Peyer's patch (tissue), 4 donors: ENCODE results near the gene TRPV4. TPM values are rescaled to one million over a fixed set of nuclear protein-coding genes. Genes with fewer than 3 reads are reported as not detected.

Experiments used
- DNase-seq, 3 donors: peaks; one replicate each; pipeline ENCODE4 v3.0.0-alpha.2; 2017 to 2019
- H3K27ac ChIP-seq, 4 donors: fragments of 200-600 bp; sonication (generic); one replicate each; pipeline ENCODE4 v1.5.1; 2016 to 2019
- H3K27me3 ChIP-seq, 2 donors: fragments of 200-600 bp; sonication (generic); one replicate each; pipeline ENCODE4 v1.5.1; 2019
- H3K36me3 ChIP-seq, 3 donors: fragments of 200-600 bp; sonication (generic); one replicate each; pipeline ENCODE4 v1.5.1; 2016 to 2019
- H3K4me1 ChIP-seq, 4 donors: fragments of 200-600 bp; sonication (generic); one replicate each; pipeline ENCODE4 v1.5.1; 2016 to 2019
- H3K4me3 ChIP-seq, 4 donors: fragments of 200-600 bp; sonication (generic); 1 replicate in 3 of 4; 2 replicates in 1 of 4; pipeline ENCODE4 v1.5.1; 2016 to 2019; ENCODE audit warnings: mild to moderate bottlenecking in 1 of 4
- H3K9me3 ChIP-seq, 4 donors: fragments of 200-600 bp; sonication (generic); one replicate each; pipeline ENCODE4 v1.5.1; 2016 to 2019; ENCODE audit warnings: mild to moderate bottlenecking in 1 of 4
- CTCF ChIP-seq, 6 experiments: fragments of 450-650 bp in 4 of 6; fragments of 200-600 bp in 2 of 6; sonication (generic) in 1 of 6; IDR thresholded peaks; one replicate each; pipeline ENCODE4 v1.5.1; 2017 to 2019; ENCODE audit warnings: antibody characterized with exemption in 6 of 6, mild to moderate bottlenecking in 3 of 6, moderate library complexity in 1 of 6
- POLR2A ChIP-seq, 2 donors: fragments of 450-650 bp; IDR thresholded peaks; one replicate each; pipeline ENCODE4 v1.5.1; 2017; ENCODE audit warnings: antibody characterized with exemption in 2 of 2, mild to moderate bottlenecking in 2 of 2, moderate library complexity in 2 of 2
- total RNA-seq, 4 donors: library from RNA; depleted of rRNA; stranded (reverse); fragments of >200 nt; gene quantifications; one replicate each; pipeline ENCODE4 v1.1.0, GENCODE V29; 2016

TRPV4 gene
- total RNA-seq, 4 donors from 2014 or later, result 0.27 to 0.57 TPM; not detected in 2

GRCh38 chr12:109822951-109823411 lies 10.2 kb downstream of the TRPV4 start:
- H3K4me1 ChIP-seq, result no peaks in the 10 kb centered on the region
- TF ChIP-seq POLR2A (IDR thresholded peaks at IDR 0.05) (no peak), CTCF (IDR thresholded peaks at IDR 0.05) (no peak)
- H3K36me3 ChIP-seq, result no peaks in the 10 kb centered on the region
- DNase-seq, result no peak
- no peaks in the 10 kb centered on the region for H3K27me3 ChIP-seq
- H3K4me3 ChIP-seq, result no peak overlapping the region
- H3K27ac ChIP-seq, result no peak overlapping the region
- H3K9me3 ChIP-seq, result no peaks in the 10 kb centered on the region

- no peak for DNase-seq
- Histone ChIP-seq H3K27me3 (no peaks in the 10 kb centered on the region), H3K4me3 (no peak overlapping the region), H3K27ac (no peak overlapping the region), H3K9me3 (no peaks in the 10 kb centered on the region), H3K4me1 (no peaks in the 10 kb centered on the region), H3K36me3 (no peaks in the 10 kb centered on the region)
- TF ChIP-seq POLR2A (IDR thresholded peaks at IDR 0.05) (no peak), CTCF (IDR thresholded peaks at IDR 0.05) (no peak)
These were observed 10.8 kb downstream of the TRPV4 start for GRCh38 chr12:109822416-109822815.

- Histone ChIP-seq H3K27me3 (no peaks in the 10 kb centered on the region), H3K4me1 (no peaks in the 10 kb centered on the region), H3K36me3 (no peaks in the 10 kb centered on the region), H3K27ac (no peak overlapping the region), H3K4me3 (no peak overlapping the region), H3K9me3 (no peaks in the 10 kb centered on the region)
- TF ChIP-seq POLR2A (IDR thresholded peaks at IDR 0.05), result no peak
- no peak for TF ChIP-seq CTCF (IDR thresholded peaks at IDR 0.05)
- DNase-seq, result no peak
These were observed 11.2 kb downstream of the TRPV4 start for GRCh38 chr12:109821968-109822367.

- no peak for TF ChIP-seq POLR2A (IDR thresholded peaks at IDR 0.05)
- no peak for TF ChIP-seq CTCF (IDR thresholded peaks at IDR 0.05)
- Histone ChIP-seq H3K4me3 (no peak overlapping the region), H3K36me3 (no peaks in the 10 kb centered on the region)
These were observed 12.3 kb downstream of the TRPV4 start for GRCh38 chr12:109820816-109821381.

GRCh38 chr12:109818905-109819500 lies 14.2 kb downstream of the TRPV4 start:
- DNase-seq, result no peak
- Histone ChIP-seq H3K27me3 (no peaks in the 10 kb centered on the region), H3K9me3 (no peaks in the 10 kb centered on the region), H3K27ac (no peak overlapping the region), H3K4me1 (no peaks in the 10 kb centered on the region), H3K36me3 (no peaks in the 10 kb centered on the region), H3K4me3 (no peak overlapping the region)
- no peak for TF ChIP-seq POLR2A (IDR thresholded peaks at IDR 0.05)

More at GRCh38 chr12:109820816-109821381, 12.3 kb downstream of the TRPV4 start:
- no peak for DNase-seq
- H3K27me3 ChIP-seq, result no peaks in the 10 kb centered on the region
- H3K4me1 ChIP-seq, result no peaks in the 10 kb centered on the region
- H3K27ac ChIP-seq, result no peak overlapping the region
- H3K9me3 ChIP-seq, result no peaks in the 10 kb centered on the region

- Histone ChIP-seq H3K36me3 (no peaks in the 10 kb centered on the region), H3K27me3 (no peaks in the 10 kb centered on the region), H3K9me3 (no peaks in the 10 kb centered on the region), H3K27ac (no peak overlapping the region), H3K4me3 (no peak overlapping the region), H3K4me1 (no peaks in the 10 kb centered on the region)
- TF ChIP-seq CTCF (IDR thresholded peaks at IDR 0.05) (no peak), POLR2A (IDR thresholded peaks at IDR 0.05) (no peak)
- no peak for DNase-seq
These were observed 14.9 kb downstream of the TRPV4 start for GRCh38 chr12:109818253-109818652.
